H1 (cell line): ENCODE data around the gene MIEF2. TPM values are rescaled to one million over a fixed set of nuclear protein-coding genes. Genes with fewer than 3 reads are reported as not detected.

Source experiments
- CTCF ChIA-PET: fragments of 300-600 bp; sonication (Branson Sonifier 250); formaldehyde crosslinking; loops from one replicate; lab custom pipeline; 2021; ENCODE audit not compliant: partially characterized antibody; lab: Charles Lee
- POLR2A ChIA-PET: fragments of 300-600 bp; sonication (Branson Sonifier 250); formaldehyde crosslinking; loops from one replicate; lab custom pipeline; 2021; ENCODE audit warnings: inconsistent platforms; ENCODE audit not compliant: partially characterized antibody; lab: Charles Lee
- DNase-seq, 2 experiments: peaks; one replicate each; pipeline versions ENCODE4 v3.0.0 to v3.0.0-alpha.2; 2010 to 2022; ENCODE audit warnings: low spot score in 2 of 2, low read depth in 1 of 2, mixed read lengths in 1 of 2
- FAIRE-seq: peaks from 2 replicates; lab custom pipeline; 2011; peaks lifted over from hg19 to GRCh38; lab: Jason Lieb, UNC
- H2AFZ ChIP-seq: 2 replicates; pipeline ENCODE4 v1.8.1; 2012; ENCODE audit warnings: low read length, inconsistent platforms
- H2AK5ac ChIP-seq: 2 replicates; pipeline ENCODE4 v1.6.1; 2013; ENCODE audit warnings: low read depth, low read length
- H2BK120ac ChIP-seq: replicated peaks from 2 replicates; pipeline ENCODE3; 2013; ENCODE audit warnings: low read depth, low read length, inconsistent platforms
- H2BK12ac ChIP-seq: 2 replicates; pipeline ENCODE4 v1.6.1; 2013; ENCODE audit warnings: low read depth, low read length
- H2BK15ac ChIP-seq: 2 replicates; pipeline ENCODE4 v1.6.1; 2013; ENCODE audit warnings: low read length
- H2BK20ac ChIP-seq: 2 replicates; pipeline ENCODE4 v1.6.1; 2013; ENCODE audit warnings: low read length
- H2BK5ac ChIP-seq: 2 replicates; pipeline ENCODE4 v1.6.1; 2013; ENCODE audit warnings: low read depth, low read length
- H3K14ac ChIP-seq: 2 replicates; pipeline ENCODE4 v1.6.1; 2013; ENCODE audit warnings: inconsistent platforms; ENCODE audit not compliant: insufficient read length
- H3K18ac ChIP-seq: 2 replicates; pipeline ENCODE4 v1.6.1; 2013; ENCODE audit warnings: low read length; ENCODE audit errors: extremely low read depth
- H3K23ac ChIP-seq: 2 replicates; pipeline ENCODE4 v1.6.1; 2013; ENCODE audit warnings: inconsistent platforms; ENCODE audit not compliant: insufficient read length
- H3K23me2 ChIP-seq: 2 replicates; pipeline ENCODE4 v1.6.1; 2013; ENCODE audit warnings: low read depth, low read length
- H3K27ac ChIP-seq: 2 replicates; pipeline ENCODE4 v1.6.1; 2011; ENCODE audit warnings: low read depth, low read length, inconsistent platforms
- H3K27me3 ChIP-seq, 4 experiments: replicated peaks in 1 of 4; 1 replicate in 1 of 4; 2 replicates in 3 of 4; pipeline versions ENCODE4 v1.6.1 to v1.8.1; 2011 to 2013; ENCODE audit warnings: low read length in 3 of 4, mild to moderate bottlenecking in 3 of 4, inconsistent platforms in 2 of 4, mixed read lengths in 2 of 4, moderate library complexity in 1 of 4; ENCODE audit not compliant: control insufficient read depth in 3 of 4, insufficient read depth in 3 of 4; ENCODE audit errors: extremely low read depth in 1 of 4
- H3K36me3 ChIP-seq, 4 experiments: 2 replicates each; pipeline versions ENCODE4 v1.6.1 to v1.8.1; 2011 to 2013; ENCODE audit warnings: mild to moderate bottlenecking in 4 of 4, low read length in 3 of 4, moderate library complexity in 2 of 4, control low read depth in 1 of 4, inconsistent platforms in 1 of 4; ENCODE audit not compliant: insufficient read depth in 4 of 4, control insufficient read depth in 2 of 4
- H3K4ac ChIP-seq: replicated peaks from 2 replicates; pipeline ENCODE3; 2013; ENCODE audit warnings: low read length, low read depth, mixed read lengths, inconsistent platforms; ENCODE audit not compliant: insufficient read length
- H3K4me1 ChIP-seq, 4 experiments: replicated peaks in 1 of 4; 1 replicate in 1 of 4; 2 replicates in 3 of 4; pipeline versions ENCODE4 v1.6.1 to v1.8.1; 2011 to 2013; ENCODE audit warnings: low read length in 3 of 4, inconsistent platforms in 2 of 4, mixed read lengths in 1 of 4; ENCODE audit not compliant: insufficient read depth in 4 of 4, control insufficient read depth in 3 of 4
- H3K4me2 ChIP-seq, 2 experiments: 2 replicates each; pipeline versions ENCODE4 v1.6.1 to v1.8.1; 2011 to 2013; ENCODE audit warnings: low read depth in 2 of 2, low read length in 2 of 2, control low read depth in 1 of 2, inconsistent platforms in 1 of 2, mild to moderate bottlenecking in 1 of 2; ENCODE audit not compliant: insufficient read depth in 1 of 2
- H3K4me3 ChIP-seq, 4 experiments: fragments of 200-600, 300-600 bp in 1 of 4; sonication (generic), shearing (Covaris generic), sonication (Bioruptor Twin) in 1 of 4; 2 replicates each; pipeline versions ENCODE4 v1.5.1 to v1.8.1; 2011 to 2016; ENCODE audit warnings: low read length in 4 of 4, low read depth in 3 of 4, control low read depth in 2 of 4, inconsistent platforms in 2 of 4, mild to moderate bottlenecking in 2 of 4, mixed read lengths in 1 of 4, moderate library complexity in 1 of 4; ENCODE audit not compliant: insufficient read depth in 2 of 4; ENCODE audit errors: extremely low read depth in 1 of 4
- H3K56ac ChIP-seq: replicated peaks from 2 replicates; pipeline ENCODE3; 2013; ENCODE audit warnings: low read depth, mild to moderate bottlenecking, mixed read lengths, low read length, inconsistent platforms; ENCODE audit not compliant: insufficient read length
- H3K79me1 ChIP-seq: 2 replicates; pipeline ENCODE4 v1.6.1; 2013; ENCODE audit warnings: low read depth, low read length, control low read depth
- H3K79me2 ChIP-seq, 2 experiments: 2 replicates each; pipeline versions ENCODE4 v1.6.1 to v1.8.1; 2012 to 2013; ENCODE audit warnings: low read length in 2 of 2, mild to moderate bottlenecking in 2 of 2, inconsistent platforms in 1 of 2; ENCODE audit not compliant: insufficient read depth in 2 of 2, control insufficient read depth in 1 of 2
- H3K9ac ChIP-seq, 4 experiments: replicated peaks in 1 of 4; 1 replicate in 1 of 4; 2 replicates in 3 of 4; pipeline versions ENCODE4 v1.6.1 to v1.8.1; 2011 to 2013; ENCODE audit warnings: low read depth in 3 of 4, low read length in 3 of 4, control low read depth in 2 of 4, mild to moderate bottlenecking in 2 of 4, moderate library complexity in 2 of 4, inconsistent platforms in 1 of 4; ENCODE audit errors: extremely low read depth in 1 of 4
- H3K9me3 ChIP-seq, 2 experiments: 2 replicates each; pipeline versions ENCODE4 v1.6.1 to v1.8.1; 2012 to 2013; ENCODE audit warnings: mild to moderate bottlenecking in 2 of 2, moderate library complexity in 2 of 2, control low read depth in 1 of 2, inconsistent platforms in 1 of 2, low read depth in 1 of 2, low read length in 1 of 2, mixed read lengths in 1 of 2; ENCODE audit not compliant: insufficient read depth in 2 of 2
- H4K20me1 ChIP-seq, 2 experiments: replicated peaks in 1 of 2; 2 replicates each; pipeline versions ENCODE3 to v1.8.1; 2011 to 2013; ENCODE audit warnings: inconsistent platforms in 2 of 2, low read length in 2 of 2, mild to moderate bottlenecking in 1 of 2; ENCODE audit not compliant: insufficient read depth in 2 of 2, control insufficient read depth in 1 of 2
- H4K5ac ChIP-seq: 2 replicates; pipeline ENCODE4 v1.6.1; 2013; ENCODE audit warnings: low read length, low read depth, mixed read lengths, inconsistent platforms; ENCODE audit not compliant: insufficient read length
- H4K8ac ChIP-seq: 2 replicates; pipeline ENCODE4 v1.8.0; 2013; ENCODE audit warnings: mild to moderate bottlenecking, moderate library complexity, low read length, inconsistent platforms; ENCODE audit not compliant: insufficient read depth; ENCODE audit errors: extremely low read depth
- H4K91ac ChIP-seq: replicated peaks from 2 replicates; pipeline ENCODE3; 2013; ENCODE audit warnings: low read length, mixed read lengths, inconsistent platforms; ENCODE audit not compliant: insufficient read length
- CHD1 ChIP-seq: IDR thresholded peaks from 2 replicates; pipeline ENCODE4 v1.6.1; 2012; ENCODE audit warnings: low read depth, low read length, improper control_type of control experiment
- FOSL1 ChIP-seq: IDR thresholded peaks from 2 replicates; pipeline ENCODE4 v1.6.1; 2011; ENCODE audit warnings: mild to moderate bottlenecking, low read depth, low read length, moderate library complexity; ENCODE audit not compliant: insufficient read depth
- KDM1A ChIP-seq: fragments of 200-600, 300-600 bp; sonication (generic); IDR thresholded peaks from 2 replicates; pipeline ENCODE4 v1.7.1; 2016; ENCODE audit warnings: mild to moderate bottlenecking, low read length, borderline replicate concordance
- MAFK ChIP-seq: IDR thresholded peaks from 2 replicates; pipeline ENCODE4 v1.6.1; 2012; ENCODE audit warnings: low read depth, mild to moderate bottlenecking, improper control_type of control experiment, low read length
- PHF8 ChIP-seq: fragments of 200-600 bp; sonication (generic); conservative IDR thresholded peaks from 2 replicates; pipeline ENCODE4 v1.7.1; 2012; ENCODE audit warnings: low read depth, mild to moderate bottlenecking, inconsistent platforms, low read length, moderate library complexity
- RBBP5 ChIP-seq: IDR thresholded peaks from 2 replicates; pipeline ENCODE4 v1.7.1; 2012; ENCODE audit warnings: low read depth, mild to moderate bottlenecking, inconsistent platforms, low read length, moderate library complexity, borderline replicate concordance
- SP2 ChIP-seq: IDR thresholded peaks from 2 replicates; pipeline ENCODE4 v1.6.1; 2012; ENCODE audit warnings: mild to moderate bottlenecking, low read length, inconsistent platforms
- SP4 ChIP-seq: IDR thresholded peaks from 2 replicates; pipeline ENCODE4 v1.6.1; 2012; ENCODE audit warnings: low read length, inconsistent platforms
- TAF1 ChIP-seq: IDR thresholded peaks from 2 replicates; pipeline ENCODE4 v1.6.1; 2011; ENCODE audit warnings: mild to moderate bottlenecking, low read depth, low read length
- TAF7 ChIP-seq: optimal IDR thresholded peaks from 2 replicates; pipeline ENCODE3; 2011; ENCODE audit warnings: low read depth, mild to moderate bottlenecking, inconsistent platforms, low read length, moderate library complexity, borderline replicate concordance
- TEAD4 ChIP-seq: IDR thresholded peaks from 2 replicates; pipeline ENCODE4 v1.6.1; 2012; ENCODE audit warnings: low read depth, low read length, inconsistent platforms, mixed read lengths
- ZNF274 ChIP-seq: IDR thresholded peaks from 2 replicates; pipeline ENCODE4 v1.7.0; 2012; ENCODE audit warnings: low read length, borderline replicate concordance; ENCODE audit errors: extremely low read depth
- WGBS, 2 experiments: shearing (Covaris generic) in 1 of 2; methylation state at CpG; one replicate each; pipeline versions ENCODE4 v1.1.6 to v1.1.7; 2013 to 2015; ENCODE audit warnings: low lambda C conversion rate in 2 of 2, mixed read lengths in 2 of 2, inconsistent platforms in 1 of 2, low coverage in 1 of 2, missing lambda C conversion rate in 1 of 2; ENCODE audit not compliant: insufficient replicate concordance in 2 of 2, insufficient coverage in 1 of 2, insufficient read length in 1 of 2; ENCODE audit errors: extremely low coverage in 1 of 2, missing lambda C conversion rate in 1 of 2; 5-methylcytosine and 5-hydroxymethylcytosine counted together
- polyA plus RNA-seq, 7 experiments: library from polyadenylated mRNA; depleted of rRNA in 3 of 7; stranded (reverse) in 5 of 7; unstranded in 2 of 7; fragments of >200 nt in 5 of 7; fragments of 200-250 nt in 2 of 7; gene quantifications; 1 replicate in 5 of 7; 2 replicates in 1 of 7; 4 replicates in 1 of 7; pipeline versions ENCODE4 v1.2.1 to v1.2.3, GENCODE V29; 2011 to 2013; ENCODE audit warnings: missing spikeins in 2 of 7, mixed read lengths in 2 of 7
- total RNA-seq: library from RNA; stranded (reverse); fragmentation: NEBNext Ultra II Directional; extraction: Animal tissue kit (Norgen Biotek cat#: 25700); gene quantifications from 2 replicates; pipeline ENCODE4 v1.2.1, GENCODE V29; 2021

MIEF2 gene
- total and polyA plus RNA-seq, 2 of the 8 experiments (the other 6 are each of a cell fraction or from before 2014, with no cell fraction given), result 9.9 to 24.9 TPM

DNA sequence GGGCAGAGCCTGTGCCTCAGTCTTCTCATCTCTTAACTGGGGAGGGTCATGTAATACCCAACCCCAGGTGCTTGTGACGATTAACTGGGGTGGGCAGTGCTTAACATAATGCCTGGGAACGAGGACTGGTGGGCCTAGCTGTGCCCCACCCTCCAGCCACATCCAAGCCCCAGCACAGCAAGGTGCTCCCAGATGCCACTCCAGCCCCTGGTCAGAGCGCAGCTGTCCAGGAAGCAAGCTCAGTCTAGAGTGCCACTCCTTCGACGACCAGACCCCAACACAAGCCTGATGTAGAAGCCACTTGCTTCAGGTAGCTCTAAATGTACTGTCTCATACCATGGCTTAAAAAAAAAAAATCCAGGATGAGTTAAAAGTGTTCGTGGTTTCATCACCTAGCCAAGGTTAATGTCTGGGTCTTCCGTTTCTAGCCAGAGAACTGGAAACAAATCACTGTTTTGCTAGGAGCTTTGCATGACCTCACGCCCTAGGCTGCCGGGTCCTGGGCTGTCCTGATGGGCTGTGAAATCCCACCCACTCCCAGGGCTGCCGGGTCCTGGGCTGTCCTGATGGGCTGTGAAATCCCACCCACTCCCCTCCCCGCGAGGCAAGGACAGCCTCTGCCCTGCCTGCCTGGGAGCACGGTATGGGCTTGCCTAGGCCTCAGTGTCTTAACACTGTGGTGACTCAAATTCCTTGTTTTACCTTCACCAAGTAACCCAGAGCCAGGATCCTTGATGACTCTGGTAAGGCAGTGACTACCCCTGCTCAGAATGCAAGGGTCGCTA lies 7.7 kb downstream of the MIEF2 start:
- no peak overlapping the region for H3K4ac ChIP-seq
- H3K27ac ChIP-seq, result no peak overlapping the region
- no peak overlapping the region for H3K14ac ChIP-seq
- peak; percentile 48 for FAIRE-seq
- H3K36me3 ChIP-seq, result peaks cover 3 to 20% (median 10%) of the 10 kb centered on the region in 4 experiments; a peak in 7 of 8 replicates
- H2BK5ac ChIP-seq, result peak overlapping the region; percentile 27; the same call in 1 of the 2 replicates
- peak overlapping the region; percentile 4; the same call in 1 of the 2 replicates for H2AK5ac ChIP-seq
- no peak overlapping the region for H3K56ac ChIP-seq
- no peak overlapping the region for H3K23ac ChIP-seq
- H4K91ac ChIP-seq, result no peak overlapping the region
- no peak overlapping the region for H3K4me3 ChIP-seq
- no peaks in the 10 kb centered on the region for H3K9me3 ChIP-seq
- H3K9ac ChIP-seq, result 0 out of 7 replicates have a peak overlapping the region, but pooled peaks of 1 of the 4 experiments have one; percentile 13
- POLR2A ChIA-PET, result interaction anchor here (0.6 to 11.3 kb wide), 12 partner anchors 5 to 184 kb away, joined by 3 to 114 read pairs (median 6); partner anchors contain the start of genes FLII, MIEF2, SMCR8 and TOP3A
- H3K79me2 ChIP-seq, result no peaks in the 10 kb centered on the region
- H2BK15ac ChIP-seq, result no peak overlapping the region
- H3K18ac ChIP-seq, result peak overlapping the region; percentile 15; the same call in 1 of the 2 replicates
- H4K20me1 ChIP-seq, result peaks cover 2 to 3% of the 10 kb centered on the region in 2 experiments
- H2BK20ac ChIP-seq, result no peak overlapping the region
- H3K79me1 ChIP-seq, result no peaks in the 10 kb centered on the region; the same call in 1 of the 2 replicates
- H4K5ac ChIP-seq, result no peak overlapping the region
- H2BK12ac ChIP-seq, result 0 out of 2 replicates have a peak overlapping the region, but pooled peaks have one; percentile 33
- DNase-seq, result no peak
- no peak for TF ChIP-seq SP2
- TF ChIP-seq TAF1, result no peak
- no peak for TF ChIP-seq FOSL1
- TF ChIP-seq KDM1A, result no peak
- TF ChIP-seq ZNF274, result no peak
- no peak for TF ChIP-seq TAF7
- TF ChIP-seq CHD1, result no peak
- no peak for TF ChIP-seq RBBP5
- no peak for TF ChIP-seq SP4
- no peak for TF ChIP-seq TEAD4
- TF ChIP-seq PHF8, result no peak
- TF ChIP-seq MAFK, result no peak
- TF ChIP-seq, all 59 proteins: peak for 0
- Histone ChIP-seq H3K23me2 (no peaks in the 10 kb centered on the region; the same call in 1 of the 2 replicates), H3K4me1 (peaks cover 0 to 10% (median 2%) of the 10 kb centered on the region in 4 experiments; a peak in 4 of 7 replicates), H4K8ac (peak overlapping the region; percentile 9), H2AFZ (no peak overlapping the region), H3K27me3 (no peaks in the 10 kb centered on the region), H3K4me2 (no peak overlapping the region; a peak in 1 of 4 replicates), H2BK120ac (no peak overlapping the region)
- CTCF ChIA-PET, result interaction anchor here (0.8 to 3.3 kb wide), 3 partner anchors 9 to 26 kb away, joined by 3 to 17 read pairs (median 4); partner anchors contain the start of gene FLII
- 65% methylated on average over 13 of the region's 14 CpGs; no CpG with 5 or more reads in 1 of the 2 experiments for WGBS, 2 experiments
